ENCODE measurements around the gene PAK6. TPM values are rescaled to one million over a fixed set of nuclear protein-coding genes. Genes with fewer than 3 reads are reported as not detected.

The PAK6 gene
- total RNA-seq, 1 donor from 2014 or later = 10.1 TPM

DNA sequence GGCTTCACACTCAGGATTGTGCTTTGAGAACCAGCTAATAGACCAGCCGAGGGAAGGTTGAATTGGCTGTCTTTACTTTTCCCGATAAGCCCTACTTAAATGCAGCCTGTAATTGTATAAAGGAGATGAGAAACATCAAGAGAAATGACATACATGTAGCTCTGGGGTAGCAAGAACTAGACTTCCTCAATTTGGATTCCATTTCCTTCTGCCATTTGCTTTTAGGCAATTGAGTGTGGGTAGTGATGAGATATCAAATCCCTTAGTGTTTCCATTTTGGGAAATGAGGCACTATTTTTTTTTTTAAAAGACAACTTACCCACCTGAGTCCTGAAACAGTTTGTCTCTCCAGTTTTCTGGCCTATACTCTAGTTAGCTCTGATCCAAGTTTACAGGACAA lies 86.8 kb downstream of the PAK6 start:
- TF ChIP-seq, protein P1, sequence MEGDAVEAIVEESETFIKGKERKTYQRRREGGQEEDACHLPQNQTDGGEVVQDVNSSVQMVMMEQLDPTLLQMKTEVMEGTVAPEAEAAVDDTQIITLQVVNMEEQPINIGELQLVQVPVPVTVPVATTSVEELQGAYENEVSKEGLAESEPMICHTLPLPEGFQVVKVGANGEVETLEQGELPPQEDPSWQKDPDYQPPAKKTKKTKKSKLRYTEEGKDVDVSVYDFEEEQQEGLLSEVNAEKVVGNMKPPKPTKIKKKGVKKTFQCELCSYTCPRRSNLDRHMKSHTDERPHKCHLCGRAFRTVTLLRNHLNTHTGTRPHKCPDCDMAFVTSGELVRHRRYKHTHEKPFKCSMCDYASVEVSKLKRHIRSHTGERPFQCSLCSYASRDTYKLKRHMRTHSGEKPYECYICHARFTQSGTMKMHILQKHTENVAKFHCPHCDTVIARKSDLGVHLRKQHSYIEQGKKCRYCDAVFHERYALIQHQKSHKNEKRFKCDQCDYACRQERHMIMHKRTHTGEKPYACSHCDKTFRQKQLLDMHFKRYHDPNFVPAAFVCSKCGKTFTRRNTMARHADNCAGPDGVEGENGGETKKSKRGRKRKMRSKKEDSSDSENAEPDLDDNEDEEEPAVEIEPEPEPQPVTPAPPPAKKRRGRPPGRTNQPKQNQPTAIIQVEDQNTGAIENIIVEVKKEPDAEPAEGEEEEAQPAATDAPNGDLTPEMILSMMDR (IDR thresholded peaks at IDR 0.05; ENCODE audit: unreplicated experiment) = no peak
- Mint-ChIP-seq H3K36me3 (no peaks in the 10 kb centered on the region), H3K9me3 (no peaks in the 10 kb centered on the region), H3K27ac (no peak overlapping the region), H3K4me1 (peaks cover 73% of the 10 kb centered on the region), H3K4me3 (no peak overlapping the region), H3K27me3 (ENCODE audit: low read depth) (no peaks in the 10 kb centered on the region)
- DNase-seq (ENCODE audit: low spot score in 2 of 2, unreplicated experiment in 2 of 2) = no peak

Other genes with a start within 250 kb of the PAK6 start
- 185 to 198 TPM (median 189 TPM) in 3 replicates for gene SRP14, start 199.9 kb upstream of the PAK6 start, total RNA-seq
- 90.3 to 98.9 TPM (median 97.0 TPM) in 3 replicates for gene BMF, start 130.2 kb upstream of the PAK6 start, total RNA-seq
- 29.0 to 38.2 TPM (median 35.5 TPM) in 3 replicates for gene BUB1B, start 78.0 kb upstream of the PAK6 start, total RNA-seq
- 0.31 to 0.59 TPM (median 0.44 TPM) in 3 replicates for gene ANKRD63, start 44.0 kb downstream of the PAK6 start, total RNA-seq
- 9.8 to 11.5 TPM (median 10.7 TPM) in 3 replicates for gene PLCB2, start 68.9 kb downstream of the PAK6 start, total RNA-seq
- gene INAFM2, start 84.6 kb downstream of the PAK6 start, total RNA-seq = 19.2 to 23.1 TPM (median 21.9 TPM) in 3 replicates
- gene CCDC9B, start 101.9 kb downstream of the PAK6 start, total RNA-seq = 23.4 to 26.9 TPM (median 26.1 TPM) in 3 replicates
- gene PHGR1, start 112.0 kb downstream of the PAK6 start, total RNA-seq = 0.93 TPM in 1 of 3 replicates, not detected in the others
- gene DISP2, start 119.2 kb downstream of the PAK6 start, total RNA-seq = 0.57 to 0.76 TPM (median 0.64 TPM) in 3 replicates
- 29.9 to 34.6 TPM (median 31.1 TPM) in 3 replicates for gene KNSTRN, start 143.7 kb downstream of the PAK6 start, total RNA-seq
- gene IVD, start 166.7 kb downstream of the PAK6 start, total RNA-seq = 101 to 117 TPM (median 104 TPM) in 3 replicates
- gene BAHD1, start 201.9 kb downstream of the PAK6 start, total RNA-seq = 23.8 to 25.0 TPM (median 23.9 TPM) in 3 replicates
- 39.2 to 41.9 TPM (median 40.4 TPM) in 3 replicates for gene CHST14, start 231.9 kb downstream of the PAK6 start, total RNA-seq